ENCODE measurements around the gene RBBP6.
"Not testable (repeated sequence)": the region's sequence is repeated elsewhere in the genome, so short reads cannot be mapped to it uniquely, and the experiment has no call there.

RBBP6 gene

DNA sequence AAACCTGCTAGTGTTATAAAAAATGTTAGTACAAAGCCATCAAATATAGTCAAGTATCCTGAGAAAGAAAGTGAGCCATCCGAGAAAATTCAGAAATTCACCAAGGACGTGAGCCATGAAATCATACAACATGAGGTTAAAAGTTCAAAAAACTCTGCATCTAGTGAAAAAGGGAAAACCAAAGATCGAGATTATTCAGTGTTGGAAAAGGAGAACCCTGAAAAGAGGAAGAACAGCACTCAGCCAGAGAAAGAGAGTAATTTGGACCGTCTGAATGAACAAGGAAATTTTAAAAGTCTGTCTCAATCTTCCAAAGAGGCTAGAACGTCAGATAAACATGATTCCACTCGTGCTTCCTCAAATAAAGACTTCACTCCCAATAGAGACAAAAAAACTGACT, 31.7 kb downstream of the RBBP6 start:
- DNase-seq, result no peak

- DNase-seq, result no peak
Observed at GRCh38 chr16:24572069-24572468, 32.7 kb downstream of the RBBP6 start.

DNA sequence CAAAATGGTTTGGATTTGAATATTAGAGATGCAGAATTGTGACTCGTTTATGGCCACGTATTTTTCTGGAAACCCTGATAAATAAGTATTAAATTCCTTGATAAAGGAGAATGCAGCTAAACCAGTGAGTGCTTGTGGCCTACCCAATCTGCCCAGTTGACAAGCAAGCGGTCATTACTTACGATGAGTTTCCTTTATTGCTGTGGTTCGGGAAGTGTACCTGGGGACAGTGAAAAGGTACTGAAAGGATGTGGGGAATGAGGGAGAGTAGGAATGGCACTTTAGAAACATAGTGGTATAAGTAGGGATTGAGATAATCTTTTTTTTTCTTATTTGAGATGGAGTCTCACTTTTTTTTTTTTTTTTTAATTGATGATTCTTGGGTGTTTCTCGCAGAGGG, 33.8 kb downstream of the RBBP6 start:
- DNase-seq, result no peak

DNA sequence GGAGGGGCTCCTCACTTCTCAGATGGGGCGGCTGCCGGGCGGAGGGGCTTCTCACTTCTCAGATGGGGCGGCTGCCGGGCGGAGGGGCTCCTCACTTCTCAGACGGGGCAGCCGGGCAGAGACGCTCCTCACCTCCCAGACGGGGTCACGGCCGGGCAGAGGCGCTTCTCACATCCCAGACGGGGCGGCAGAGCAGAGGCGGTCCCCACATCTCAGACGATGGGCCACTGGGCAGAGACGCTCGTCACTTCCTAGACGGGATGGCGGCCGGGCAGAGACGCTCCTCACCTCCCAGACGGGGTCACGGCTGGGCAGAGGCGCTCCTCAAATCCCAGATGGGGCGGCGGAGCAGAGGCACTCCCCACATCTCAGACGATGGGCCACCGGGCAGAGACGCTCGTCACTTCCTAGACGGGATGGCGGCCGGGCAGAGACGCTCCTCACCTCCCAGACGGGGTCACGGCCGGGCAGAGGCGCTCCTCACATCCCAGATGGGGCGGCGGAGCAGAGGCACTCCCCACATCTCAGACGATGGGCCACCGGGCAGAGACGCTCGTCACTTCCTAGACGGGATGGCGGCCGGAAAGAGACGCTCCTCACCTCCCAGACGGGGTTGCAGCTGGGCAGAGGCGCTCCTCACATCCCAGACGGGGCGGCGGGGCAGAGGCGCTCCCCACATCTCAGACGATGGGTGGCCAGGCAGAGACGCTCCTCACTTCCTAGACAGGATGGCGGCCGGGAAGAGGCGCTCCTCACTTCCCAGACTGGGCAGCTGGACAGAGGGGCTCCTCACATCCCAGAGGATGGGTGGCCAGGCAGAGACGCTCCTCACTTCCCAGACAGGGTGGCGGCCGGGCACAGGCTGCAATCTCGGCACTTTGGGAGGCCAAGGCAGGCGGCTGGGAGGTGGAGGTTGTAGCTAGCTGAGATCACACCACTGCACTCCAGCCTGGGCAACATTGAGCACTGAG, 35.4 kb downstream of the RBBP6 start:
- not testable (repeated sequence) for DNase-seq

DNA sequence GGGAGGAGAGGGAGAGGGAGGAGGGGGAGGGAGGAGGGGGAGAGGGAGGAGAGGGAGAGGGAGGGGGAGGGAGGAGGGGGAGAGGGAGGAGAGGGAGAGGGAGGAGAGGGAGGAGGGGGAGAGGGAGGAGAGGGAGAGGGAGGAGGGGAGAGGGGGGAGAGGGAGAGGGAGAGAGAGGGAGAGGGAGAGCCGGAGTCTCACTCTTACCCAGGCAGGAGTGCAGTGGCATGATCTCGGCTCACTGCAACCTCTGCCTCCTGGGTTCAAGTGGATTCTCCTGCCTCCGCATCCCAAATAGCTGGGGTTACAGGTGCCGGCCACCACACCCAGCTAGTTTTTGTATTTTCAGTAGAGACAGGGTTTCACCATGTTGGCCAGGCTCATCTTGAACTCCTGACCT, 36.4 kb downstream of the RBBP6 start:
- DNase-seq, result not testable (repeated sequence)

DNA sequence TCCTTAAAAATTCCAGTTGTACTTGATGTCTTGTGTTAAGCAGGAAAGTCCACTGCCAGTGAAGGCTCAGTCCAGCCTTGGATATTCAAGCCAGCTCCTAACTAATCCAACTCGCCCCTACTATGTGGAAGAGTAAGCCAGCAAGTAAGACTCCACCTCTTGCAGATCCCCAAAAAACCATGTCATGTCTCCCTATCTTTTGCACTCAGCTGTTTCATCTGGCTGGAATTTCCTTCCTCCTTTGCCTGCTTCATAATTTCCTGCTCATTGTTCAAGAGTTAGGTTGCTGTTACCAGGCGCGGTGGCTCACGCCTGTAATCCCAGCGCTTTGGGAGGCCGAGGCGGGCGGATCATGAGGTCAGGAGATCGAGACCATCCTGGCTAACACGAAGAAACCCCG, 37.8 kb downstream of the RBBP6 start:
- DNase-seq, result no peak

GRCh38 chr16:24580665-24581064, 41.3 kb downstream of the RBBP6 start:
- DNase-seq, result no peak

- no peak for DNase-seq
Observed at GRCh38 chr16:24583494-24583893, 44.1 kb downstream of the RBBP6 start.

DNA sequence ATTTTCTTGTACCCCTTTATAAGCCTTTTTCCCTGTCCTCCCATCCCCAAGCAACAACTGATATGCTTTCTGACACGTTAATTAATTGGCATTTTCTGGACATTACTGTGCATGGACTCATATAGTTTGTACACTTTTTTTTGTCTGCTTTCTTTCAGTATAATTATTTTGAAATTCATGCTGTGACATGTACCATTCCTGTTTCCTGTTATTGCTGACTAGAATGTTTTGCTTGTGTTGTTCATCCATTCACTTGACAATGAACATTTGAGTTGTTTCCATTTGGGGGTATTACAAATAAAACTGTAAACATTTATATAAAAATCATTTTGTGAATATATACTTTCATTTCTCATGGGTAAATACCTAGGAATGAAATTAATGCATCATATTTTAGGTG, 50.6 kb downstream of the RBBP6 start:
- DNase-seq, result no peak

DNA sequence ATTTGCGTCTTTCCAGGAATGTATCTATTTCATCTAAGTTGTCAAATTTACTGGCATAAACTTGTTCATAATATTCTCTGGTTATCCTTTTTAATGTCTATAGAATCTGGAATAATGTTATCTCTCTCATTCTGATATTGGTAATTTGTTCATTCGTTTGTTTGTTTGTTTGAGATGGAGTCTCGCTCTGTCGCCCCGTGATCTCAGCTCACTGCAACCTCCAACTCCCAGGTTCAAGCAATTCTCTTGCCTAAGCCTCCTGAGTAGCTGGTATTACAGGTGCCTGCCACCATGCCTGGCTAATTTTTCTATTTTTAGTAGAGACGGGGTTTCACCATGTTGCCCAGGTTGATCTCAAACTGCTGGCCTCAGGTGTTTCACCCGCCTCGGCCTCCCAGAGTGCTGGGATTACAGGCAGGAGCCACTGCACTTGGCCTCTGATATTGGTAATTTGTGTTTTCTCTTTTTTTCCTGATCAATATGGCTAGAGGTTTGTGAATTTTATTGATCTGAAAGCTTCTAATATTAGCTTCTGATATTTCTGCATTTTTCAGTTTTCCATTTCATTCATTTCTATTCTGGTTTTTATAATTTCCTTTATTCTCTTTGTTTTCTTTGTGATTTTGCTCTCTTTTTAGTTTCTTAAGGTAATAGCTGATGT, 59.5 kb downstream of the RBBP6 start:
- DNase-seq, result no peak

- DNase-seq, result no peak
Observed at GRCh38 chr16:24609417-24609739, 70.0 kb downstream of the RBBP6 start.

GRCh38 chr16:24609740-24610415, 70.5 kb downstream of the RBBP6 start:
- DNase-seq, result peak; percentile 81

GRCh38 chr16:24610416-24610755, 71.0 kb downstream of the RBBP6 start:
- DNase-seq, result peak; percentile 1

DNA sequence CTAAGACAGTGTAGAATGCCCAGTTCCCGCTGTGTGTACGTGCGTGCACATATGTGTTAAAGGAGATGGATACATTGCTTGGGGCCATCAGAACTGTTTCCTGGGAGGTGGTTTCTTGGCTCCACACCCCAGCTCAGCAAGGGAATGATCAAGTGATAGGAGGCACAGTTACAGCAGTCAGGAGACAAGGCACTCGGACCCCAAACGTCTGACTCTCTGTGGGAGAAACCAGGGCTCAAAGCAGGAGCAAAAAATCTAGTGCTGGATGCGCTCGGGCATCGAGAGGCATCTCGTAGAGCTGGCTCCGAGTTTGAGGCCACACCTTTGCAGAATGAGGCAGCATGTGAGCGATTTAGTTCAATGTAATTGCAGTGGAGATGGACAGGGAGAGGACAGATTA, 71.9 kb downstream of the RBBP6 start:
- no peak for DNase-seq

GRCh38 chr16:24612656-24613055, 73.3 kb downstream of the RBBP6 start:
- no peak for DNase-seq

DNA sequence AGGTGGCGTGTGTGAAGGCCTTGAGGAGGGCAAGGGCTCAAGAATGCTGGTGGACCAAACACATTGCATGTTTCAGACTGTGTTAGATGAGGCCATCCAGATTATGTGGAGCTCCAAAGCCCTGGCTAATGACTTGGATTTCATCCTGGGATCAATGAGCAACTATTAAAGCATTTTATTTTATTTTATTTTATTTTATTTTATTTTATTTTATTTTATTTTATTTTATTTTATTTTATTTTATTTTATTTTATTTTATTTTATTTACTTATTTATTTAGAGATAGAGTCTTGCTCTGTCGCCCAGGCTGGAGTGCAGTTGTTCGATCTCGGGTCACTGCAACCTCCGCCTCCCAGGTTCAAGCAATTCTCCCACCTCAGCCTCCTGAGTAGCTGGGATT, 73.9 kb downstream of the RBBP6 start:
- not testable (repeated sequence) for DNase-seq

GRCh38 chr16:24617502-24617901, 78.1 kb downstream of the RBBP6 start:
- DNase-seq, result no peak

Measured in NCI-H510A (cell line).